ENCODE data around the gene COX5A.
"Not testable (repeated sequence)": the region's sequence is repeated elsewhere in the genome, so short reads cannot be mapped to it uniquely, and the experiment has no call there.

The COX5A gene

DNA sequence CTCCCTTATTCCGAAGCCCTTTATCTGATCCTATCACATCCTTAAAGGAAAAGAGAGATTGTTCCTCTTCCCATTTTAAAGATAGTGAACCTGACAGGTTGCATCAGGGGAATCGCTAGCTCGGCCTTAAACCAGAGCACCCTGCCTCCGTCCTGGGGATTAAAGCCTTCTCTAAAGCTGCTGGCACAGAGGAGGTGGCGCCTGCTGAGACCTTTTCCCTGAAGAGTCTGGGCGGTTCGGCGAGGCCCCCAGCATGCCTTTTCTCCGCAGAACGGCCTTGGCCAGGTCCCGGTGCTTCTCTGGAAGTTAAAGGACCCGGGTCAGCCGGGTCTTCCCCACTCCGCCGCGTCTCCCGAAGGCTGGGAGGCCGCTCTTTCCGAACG lies 31.8 kb downstream of the COX5A start:
- H3K4me3 ChIP-seq (ENCODE audit: low read length) = peak overlapping the region; percentile 57
- DNase-seq (ENCODE audit: low read depth, low spot score) = no peak

DNA sequence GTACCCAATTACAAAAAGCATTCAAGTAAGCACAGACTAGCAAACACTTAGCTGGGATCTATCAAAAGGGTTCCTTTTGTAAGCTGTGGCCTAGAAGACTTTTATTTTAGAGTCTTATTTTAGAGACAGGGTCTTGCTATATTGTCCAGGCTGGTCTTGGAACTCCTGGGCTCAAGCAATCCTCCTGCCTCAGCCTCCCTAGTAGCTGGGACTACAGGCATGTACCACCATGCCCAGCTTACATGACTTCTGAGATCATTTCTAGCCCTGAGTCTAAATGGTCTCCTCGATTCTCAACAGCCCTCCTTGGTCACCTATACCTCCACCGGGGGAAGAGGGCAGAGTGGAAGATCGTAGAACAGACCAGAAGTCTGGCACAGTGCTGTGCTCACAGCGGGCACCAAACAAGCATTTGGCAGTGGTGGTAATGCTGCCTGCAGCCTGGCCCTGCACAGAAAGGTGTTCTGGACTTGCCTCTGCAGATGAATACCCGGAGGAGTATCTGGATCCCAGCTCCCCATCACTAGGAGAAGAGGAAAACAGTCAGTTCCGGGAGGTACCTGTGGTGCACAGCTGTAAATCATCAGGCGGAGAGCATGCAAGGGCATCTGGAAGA lies 33.6 kb downstream of the COX5A start:
- H3K4me3 ChIP-seq (ENCODE audit: low read length) = no peak overlapping the region
- DNase-seq (ENCODE audit: low read depth, low spot score) = no peak

DNA sequence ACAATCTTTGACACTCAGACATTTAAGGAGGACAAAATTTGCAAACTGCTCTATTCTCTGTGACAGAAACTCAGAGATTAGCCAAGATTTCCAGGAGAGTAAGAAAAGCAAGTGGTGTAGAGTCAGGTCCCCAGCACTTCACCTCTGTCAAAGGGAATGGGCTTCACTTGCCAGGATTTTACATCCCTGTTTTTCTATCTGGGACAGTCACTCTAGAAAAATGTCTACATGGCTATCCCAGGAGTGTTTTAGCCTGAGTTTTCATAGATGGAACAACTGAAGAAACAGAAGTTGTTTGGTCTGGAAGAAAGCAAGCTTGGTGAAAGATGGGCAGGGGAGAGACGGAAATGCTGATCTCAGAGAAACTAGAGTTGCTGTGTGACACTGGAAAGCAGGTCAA lies 34.2 kb downstream of the COX5A start:
- H3K4me3 ChIP-seq (ENCODE audit: low read length) = no peak overlapping the region
- no peak for DNase-seq (ENCODE audit: low read depth, low spot score)

DNA sequence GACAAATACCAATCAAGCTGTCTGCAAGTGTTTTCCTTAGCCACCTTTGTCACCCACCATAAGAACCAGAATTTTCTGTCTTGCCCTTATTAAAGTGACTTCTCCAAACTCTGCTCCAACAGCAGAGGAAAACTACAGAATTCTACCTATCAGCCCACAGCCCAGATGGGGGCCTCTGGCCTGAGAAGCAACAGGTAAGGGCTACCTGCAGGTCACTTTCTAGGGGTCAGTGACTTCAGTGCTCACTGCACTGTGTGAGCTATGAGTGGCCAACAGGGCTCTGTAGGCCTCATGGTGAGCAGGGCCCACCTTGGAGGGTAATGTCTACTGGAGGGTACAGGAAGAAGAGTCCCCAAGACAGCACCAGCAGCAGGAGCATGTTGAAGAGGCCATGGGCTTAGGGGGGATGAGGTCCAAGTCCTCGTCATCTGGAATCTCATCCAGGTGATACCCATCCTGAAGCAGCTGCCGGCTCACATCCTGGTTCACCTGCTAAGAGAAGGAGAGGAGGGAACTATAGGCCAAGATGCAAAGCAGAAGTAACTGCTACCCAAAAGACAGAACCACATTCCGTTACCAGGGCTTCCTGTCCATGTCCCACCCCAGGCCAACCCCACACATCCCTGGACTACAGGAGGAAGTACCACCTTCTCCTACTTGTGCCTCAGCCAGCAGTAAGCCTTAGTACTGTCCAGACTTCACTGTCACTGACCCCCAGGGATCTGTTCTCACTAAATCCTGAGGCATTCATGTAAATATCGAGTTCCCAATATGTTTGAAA lies 35.4 kb downstream of the COX5A start:
- no peak for DNase-seq (ENCODE audit: low read depth, low spot score)
- H3K4me3 ChIP-seq (ENCODE audit: low read length) = no peak overlapping the region

DNA sequence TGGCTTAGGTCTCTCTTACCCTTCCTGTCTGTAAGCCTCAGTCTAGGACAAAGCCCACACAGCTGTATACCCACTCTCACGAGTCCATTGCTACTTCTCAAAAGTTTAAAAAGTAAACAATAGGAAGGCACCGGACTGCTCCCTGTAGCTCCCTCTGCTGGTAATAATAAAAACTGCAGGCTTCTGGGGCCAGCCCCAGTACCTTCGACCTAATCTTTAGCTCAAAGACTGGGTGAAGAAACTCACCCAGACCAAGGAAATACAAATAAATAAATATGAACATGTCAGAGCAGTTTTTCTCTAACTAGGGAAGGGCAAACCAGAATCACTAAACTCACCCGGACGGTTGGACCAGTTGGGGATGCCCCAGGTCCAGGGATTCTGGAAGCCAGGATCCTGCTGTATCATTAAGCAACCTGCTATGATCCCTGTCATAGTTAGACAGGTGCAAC lies 36.2 kb downstream of the COX5A start:
- H3K4me3 ChIP-seq (ENCODE audit: low read length) = no peak overlapping the region
- peak; percentile 43 for DNase-seq (ENCODE audit: low read depth, low spot score)

DNA sequence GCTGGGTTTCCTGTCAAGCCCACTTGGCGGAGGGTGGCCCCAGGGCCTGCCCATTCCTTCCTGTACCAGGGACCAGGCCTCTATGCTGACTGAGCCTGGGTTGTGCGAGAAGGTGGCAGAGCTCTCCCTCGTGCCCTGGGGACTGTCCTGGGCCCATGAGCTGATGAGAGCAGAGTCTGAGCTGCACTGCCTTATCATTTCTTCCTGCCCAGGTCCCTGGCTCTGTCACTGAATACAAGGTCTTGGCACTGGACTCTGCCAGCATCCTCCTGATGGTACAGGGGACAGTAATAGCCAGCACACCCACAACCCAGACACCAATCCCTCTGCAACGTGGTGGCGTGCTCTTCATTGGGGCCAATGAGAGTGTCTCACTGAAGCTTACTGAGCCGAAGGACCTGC lies 40.6 kb downstream of the COX5A start:
- no peak overlapping the region for H3K4me3 ChIP-seq (ENCODE audit: low read length)
- no peak for DNase-seq (ENCODE audit: low read depth, low spot score)

DNA sequence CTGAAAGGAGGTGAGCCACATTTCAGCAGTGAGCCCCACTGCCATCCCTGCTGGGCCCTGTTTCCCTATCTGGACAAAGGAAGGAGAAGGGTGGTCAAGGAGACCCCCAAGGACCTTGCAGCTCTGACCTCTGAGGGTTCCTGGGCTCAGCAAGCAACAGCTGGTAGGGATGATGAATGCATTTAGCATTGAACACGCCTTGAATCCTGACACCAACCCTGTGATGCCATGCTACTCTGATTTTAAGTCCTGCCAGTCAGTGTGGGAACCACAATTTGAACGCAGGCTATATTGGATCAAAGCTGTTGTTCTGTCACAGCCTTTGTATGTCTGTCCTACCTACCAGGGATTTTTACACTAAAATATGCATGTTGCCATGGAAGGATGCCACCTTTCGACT lies 41.6 kb downstream of the COX5A start:
- DNase-seq (ENCODE audit: low read depth, low spot score) = no peak
- no peak overlapping the region for H3K4me3 ChIP-seq (ENCODE audit: low read length)

DNA sequence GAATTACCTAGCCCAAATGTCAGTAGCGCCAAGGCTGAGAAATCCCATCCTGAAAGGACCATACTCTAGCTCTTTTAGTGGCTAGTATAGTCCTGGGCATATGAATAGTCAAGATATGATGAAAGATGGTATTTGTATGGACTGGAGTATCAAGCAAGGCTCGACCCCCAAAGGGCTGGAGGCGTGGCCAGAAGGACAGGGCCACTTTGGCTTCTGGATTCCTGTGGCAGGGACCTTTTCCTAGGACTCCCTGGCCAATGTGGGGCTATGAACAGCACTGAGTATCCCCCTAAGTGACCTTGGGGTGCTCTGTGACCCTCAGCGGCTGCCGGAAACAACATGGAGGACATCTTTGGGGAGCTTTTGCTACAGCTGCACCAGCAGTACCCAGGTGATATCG lies 42.0 kb downstream of the COX5A start:
- H3K4me3 ChIP-seq (ENCODE audit: low read length) = no peak overlapping the region
- no peak for DNase-seq (ENCODE audit: low read depth, low spot score)

DNA sequence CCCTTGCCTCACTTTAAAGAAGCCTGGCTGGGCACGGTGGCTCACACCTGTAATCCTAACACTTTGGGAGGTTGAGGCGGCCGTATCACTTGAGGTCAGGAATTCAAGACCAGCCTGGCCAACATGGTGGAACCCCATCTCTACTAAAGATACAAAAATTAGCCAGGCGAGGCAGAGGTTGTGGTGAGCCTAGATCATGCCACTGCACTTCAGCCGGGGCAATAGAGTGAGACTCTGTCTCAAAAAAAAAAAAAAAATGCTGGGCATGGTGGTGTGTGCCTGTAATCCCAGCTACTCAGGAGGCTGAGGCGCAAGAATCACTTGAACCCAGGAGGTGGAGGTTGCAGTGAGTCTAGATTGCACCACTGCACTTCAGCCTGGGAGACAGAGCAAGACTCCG lies 43.5 kb downstream of the COX5A start:
- not testable (repeated sequence) for H3K4me3 ChIP-seq (ENCODE audit: low read length); DNase-seq (ENCODE audit: low read depth, low spot score)

DNA sequence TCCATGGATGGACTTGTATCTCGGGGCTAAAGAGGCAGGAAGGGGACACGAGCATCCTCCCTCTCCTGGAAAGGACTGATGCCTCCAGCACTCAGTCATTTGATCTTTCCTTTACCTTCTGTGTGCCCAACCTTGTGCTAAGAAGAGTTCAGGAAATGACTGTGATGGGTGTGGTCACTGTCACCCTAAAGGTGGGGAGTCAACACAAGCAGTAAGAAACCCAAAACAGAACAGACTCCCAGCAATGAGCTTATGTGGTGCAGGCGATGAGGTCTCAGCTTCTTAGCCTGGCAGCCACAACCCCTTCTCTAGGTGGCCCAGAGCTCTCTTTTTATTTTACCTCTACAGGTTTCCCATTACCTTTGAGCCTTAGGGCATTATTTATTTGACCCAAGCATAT lies 44.2 kb downstream of the COX5A start:
- no peak for DNase-seq (ENCODE audit: low read depth, low spot score)
- no peak overlapping the region for H3K4me3 ChIP-seq (ENCODE audit: low read length)

DNA sequence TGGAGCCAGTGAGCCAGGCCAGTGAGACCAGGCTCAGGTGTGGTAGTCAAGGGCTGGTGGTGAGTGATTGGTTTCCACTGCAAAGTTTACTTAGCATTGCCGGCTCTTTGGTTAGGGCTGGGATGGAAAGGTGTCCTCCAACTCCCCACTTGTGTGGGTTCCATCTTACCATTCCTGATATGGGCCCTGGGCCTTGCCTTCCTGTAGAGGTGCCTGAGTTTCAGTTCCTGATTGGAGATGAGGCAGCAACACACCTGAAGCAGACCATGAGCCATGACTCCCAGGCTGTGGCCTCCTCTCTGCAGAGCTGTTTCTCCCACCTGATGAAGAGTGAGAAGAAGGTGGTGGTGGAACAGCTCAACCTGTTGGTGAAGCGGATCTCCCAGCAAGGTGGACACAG lies 44.9 kb downstream of the COX5A start:
- no peak overlapping the region for H3K4me3 ChIP-seq (ENCODE audit: low read length)
- no peak for DNase-seq (ENCODE audit: low read depth, low spot score)

DNA sequence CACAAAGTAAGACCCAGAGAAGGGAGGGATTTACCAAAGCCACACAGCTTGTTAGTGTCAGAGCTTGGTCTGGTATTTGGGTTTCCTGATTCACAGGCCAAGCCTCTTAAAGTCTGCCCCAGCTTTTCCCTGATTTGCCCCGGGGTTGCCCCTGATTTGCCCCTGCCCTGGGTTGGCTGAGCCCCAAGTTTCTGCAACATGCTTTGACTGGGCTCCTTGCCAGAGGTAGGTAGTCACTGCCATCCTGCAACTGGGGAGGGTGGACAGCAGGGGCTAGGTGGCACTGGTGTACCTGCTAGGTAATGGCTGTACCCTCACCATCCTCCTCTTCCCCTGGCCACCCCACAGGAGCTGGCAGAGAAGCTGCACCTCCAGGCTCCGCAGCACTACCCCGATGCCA lies 45.6 kb downstream of the COX5A start:
- no peak overlapping the region for H3K4me3 ChIP-seq (ENCODE audit: low read length)
- DNase-seq (ENCODE audit: low read depth, low spot score) = no peak

DNA sequence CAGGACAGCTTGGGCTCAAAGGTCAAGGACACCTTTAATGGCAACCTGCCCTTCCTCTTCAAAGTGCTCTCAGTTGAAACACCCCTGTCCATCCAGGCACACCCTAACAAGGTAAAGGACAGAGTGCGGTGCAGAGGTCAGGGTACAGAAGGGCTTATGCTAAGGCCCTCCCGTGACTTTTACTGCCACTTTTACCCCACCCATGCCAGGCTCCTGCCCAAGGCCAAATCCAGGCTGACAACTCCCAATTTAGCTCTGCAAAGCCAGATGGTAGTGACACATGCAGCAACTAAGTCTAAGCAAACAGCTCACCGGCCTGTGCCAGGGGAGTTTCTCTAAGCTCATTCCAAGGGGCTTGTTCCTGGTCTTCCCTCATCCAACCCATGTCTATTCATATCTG lies 46.4 kb downstream of the COX5A start:
- H3K4me3 ChIP-seq (ENCODE audit: low read length) = no peak overlapping the region
- no peak for DNase-seq (ENCODE audit: low read depth, low spot score)

DNA sequence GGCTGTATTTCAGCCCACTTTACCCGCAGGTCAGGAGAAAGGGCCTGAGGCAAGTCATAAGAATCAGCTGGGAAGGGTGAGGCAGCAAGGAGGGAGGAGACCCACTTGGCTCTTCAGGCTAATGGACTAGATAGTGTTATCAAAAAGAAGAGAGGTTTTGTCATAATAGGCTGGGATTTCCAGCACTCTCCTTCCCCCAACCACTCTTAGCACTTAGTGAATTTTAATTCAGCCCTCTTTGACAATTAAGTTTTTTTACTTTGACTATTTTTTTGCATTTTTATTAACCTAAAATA lies 47.3 kb downstream of the COX5A start:
- no peak for DNase-seq (ENCODE audit: low read depth, low spot score)
- H3K4me3 ChIP-seq (ENCODE audit: low read length) = peak overlapping the region; percentile 95

DNA sequence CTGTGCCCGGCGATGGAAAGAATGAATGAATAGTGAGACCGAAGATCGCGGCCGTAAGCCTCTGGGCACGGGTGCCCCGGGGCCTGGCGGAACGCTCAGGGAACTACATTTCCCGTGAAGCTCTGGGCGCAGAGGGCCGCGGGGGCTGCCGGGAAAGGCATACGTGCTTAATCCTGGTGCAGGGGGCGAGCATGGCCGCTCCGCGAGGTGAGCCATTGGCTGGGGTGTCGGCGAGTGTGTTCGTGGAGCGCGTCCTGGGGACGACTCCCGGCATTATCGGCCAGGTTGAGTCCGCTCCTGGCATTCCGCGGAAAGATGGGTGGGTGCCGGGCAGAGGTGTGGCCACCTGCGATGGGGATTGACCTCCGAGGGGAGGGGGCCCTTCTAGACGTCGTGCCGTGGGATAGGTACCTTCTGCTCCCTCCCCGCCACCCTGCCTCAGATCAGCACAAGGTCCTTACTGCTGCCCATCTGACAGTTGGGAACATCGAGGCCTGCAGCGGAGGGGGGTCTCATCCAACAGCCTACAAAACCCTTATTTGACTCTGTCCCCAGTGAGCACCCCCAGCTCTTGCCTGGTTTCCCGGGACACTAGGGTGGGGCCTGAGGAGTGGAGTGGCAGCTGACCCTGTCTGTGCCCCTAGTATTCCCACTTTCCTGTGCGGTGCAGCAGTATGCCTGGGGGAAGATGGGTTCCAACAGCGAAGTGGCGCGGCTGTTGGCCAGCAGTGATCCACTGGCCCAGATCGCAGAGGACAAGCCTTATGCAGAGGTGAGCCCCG lies 47.8 kb downstream of the COX5A start, which contains the start of gene MPI:
Gene MPI (plus strand): TSS at position 160 of the 782 bp plus-strand sequence. CDS start 32 bp downstream, at position 192.
- peak within 1 kb of the TSS; percentile 95 for H3K4me3 ChIP-seq (ENCODE audit: low read length)
- peak; percentile 72 for DNase-seq (ENCODE audit: low read depth, low spot score)

DNA sequence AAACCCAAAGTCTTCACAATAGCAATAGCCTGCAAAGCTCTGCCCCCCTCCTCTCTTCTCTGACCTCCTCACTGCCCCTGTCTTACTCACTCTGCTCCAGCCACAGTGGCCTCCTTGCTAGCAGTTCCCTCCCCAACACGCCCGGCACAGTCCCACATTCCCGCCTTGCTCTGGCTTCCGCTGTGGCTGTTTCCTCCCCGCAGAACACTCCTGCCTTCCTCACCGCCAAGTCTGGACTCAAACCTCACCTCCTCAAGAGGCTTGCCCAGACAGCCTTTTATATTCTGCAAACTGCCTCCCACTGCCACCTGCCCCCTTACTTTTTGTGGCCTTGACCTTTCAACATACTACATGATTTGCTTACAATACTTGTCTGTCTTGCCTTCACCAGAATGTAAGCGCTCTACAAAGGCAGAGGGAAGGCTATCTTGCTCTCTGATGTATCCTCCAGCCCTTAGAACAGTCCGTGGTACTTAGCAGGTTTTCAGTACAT lies 48.4 kb downstream of the COX5A start:
- DNase-seq (ENCODE audit: low read depth, low spot score) = no peak
- H3K4me3 ChIP-seq (ENCODE audit: low read length) = peak overlapping the region; percentile 95

DNA sequence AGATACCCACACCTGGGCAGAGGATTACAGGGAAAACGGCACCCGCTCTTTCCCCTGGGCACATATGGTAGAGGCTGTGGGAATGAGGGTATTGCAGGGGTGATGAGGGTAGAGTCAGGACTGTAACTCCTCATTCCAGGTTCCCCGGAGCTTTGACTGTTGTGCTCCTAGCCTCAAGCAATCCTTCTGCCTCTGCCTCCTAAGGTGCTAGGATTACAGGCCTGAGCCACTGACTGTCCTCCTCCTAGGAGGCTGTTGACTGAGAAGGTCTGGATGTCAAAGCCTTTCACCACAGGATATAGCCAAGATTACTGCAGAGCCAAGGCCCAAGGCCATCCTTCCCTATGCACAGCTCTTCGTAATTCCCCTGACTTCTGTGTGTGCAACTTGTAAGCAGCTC lies 49.2 kb downstream of the COX5A start:
- no peak for DNase-seq (ENCODE audit: low read depth, low spot score)

DNA sequence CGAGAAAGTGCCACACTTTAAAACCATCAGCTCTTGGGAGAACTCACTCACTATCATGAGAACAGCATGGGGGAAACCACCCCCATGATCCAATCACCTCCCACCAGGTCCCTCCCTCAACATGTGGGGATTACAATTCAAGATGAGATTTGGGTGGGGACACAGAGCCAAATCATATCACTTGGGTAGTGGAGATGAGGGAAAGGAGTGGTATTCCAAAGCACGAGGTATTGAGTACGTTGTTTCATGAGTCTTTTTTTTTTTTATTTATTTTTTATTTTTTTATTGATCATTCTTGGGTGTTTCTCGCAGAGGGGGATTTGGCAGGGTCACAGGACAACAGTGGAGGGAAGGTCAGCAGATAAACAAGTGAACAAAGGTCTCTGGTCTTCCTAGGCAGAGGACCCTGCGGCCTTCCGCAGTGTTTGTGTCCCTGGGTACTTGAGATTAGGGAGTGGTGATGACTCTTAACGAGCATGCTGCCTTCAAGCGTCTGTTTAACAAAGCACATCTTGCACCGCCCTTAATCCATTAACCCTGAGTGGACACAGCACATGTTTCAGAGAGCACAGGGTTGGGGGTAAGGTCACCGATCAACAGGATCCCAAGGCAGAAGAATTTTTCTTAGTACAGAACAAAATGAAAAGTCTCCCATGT lies 50.2 kb downstream of the COX5A start:
- not testable (repeated sequence) for DNase-seq (ENCODE audit: low read depth, low spot score); H3K4me3 ChIP-seq (ENCODE audit: low read length)

More for the DNA sequence above, 49.2 kb downstream of the COX5A start:
- peak overlapping the region; percentile 95; the same call in 1 of the 2 replicates for H3K4me3 ChIP-seq (ENCODE audit: low read length)

DNA sequence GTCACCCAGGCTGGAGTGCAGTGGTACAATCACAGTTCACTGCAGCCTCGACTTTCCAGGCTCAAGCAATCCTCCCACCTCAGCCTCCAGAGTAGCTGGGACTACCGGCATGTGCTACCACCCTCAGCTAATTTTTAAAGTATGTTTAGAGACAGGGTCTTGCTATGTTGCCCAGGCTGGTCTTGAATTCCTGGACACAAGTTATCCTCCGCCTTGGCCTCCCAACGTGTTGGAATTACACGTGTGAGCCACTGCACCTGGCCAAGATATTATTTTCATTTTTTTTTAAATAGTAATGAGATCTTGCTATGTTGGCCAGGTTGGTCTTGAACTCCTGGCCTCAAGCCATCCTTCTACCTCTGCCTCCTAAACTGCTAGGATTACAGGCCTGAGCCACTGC lies 52.4 kb downstream of the COX5A start:
- H3K4me3 ChIP-seq (ENCODE audit: low read length) = no peak overlapping the region
- no peak for DNase-seq (ENCODE audit: low read depth, low spot score)

All from Jurkat, Clone E6-1 (cell line).